SU-DHL-6 (cell line): ENCODE data around the gene TEX19.
"Not testable (repeated sequence)": the region's sequence is repeated elsewhere in the genome, so short reads cannot be mapped to it uniquely, and the experiment has no call there.

Experiments used
- EZH2phosphoT487 ChIP-seq: fragments of 200-600 bp; sonication (generic), shearing (Covaris generic); conservative IDR thresholded peaks from 2 replicates; pipeline ENCODE4 v1.6.1; 2018; ENCODE audit warnings: mild to moderate bottlenecking, antibody characterized with exemption, low read length, moderate library complexity, mixed read lengths
- TF ChIP-seq, protein P1 (sequence below): fragments of 200-600 bp; sonication (generic); IDR thresholded peaks from one replicate; pipeline ENCODE4 v1.5.1; 2017; ENCODE audit warnings: antibody characterized with exemption, mild to moderate bottlenecking, low read length, moderate library complexity; ENCODE audit not compliant: insufficient read depth, poor library complexity, severe bottlenecking

DNA sequence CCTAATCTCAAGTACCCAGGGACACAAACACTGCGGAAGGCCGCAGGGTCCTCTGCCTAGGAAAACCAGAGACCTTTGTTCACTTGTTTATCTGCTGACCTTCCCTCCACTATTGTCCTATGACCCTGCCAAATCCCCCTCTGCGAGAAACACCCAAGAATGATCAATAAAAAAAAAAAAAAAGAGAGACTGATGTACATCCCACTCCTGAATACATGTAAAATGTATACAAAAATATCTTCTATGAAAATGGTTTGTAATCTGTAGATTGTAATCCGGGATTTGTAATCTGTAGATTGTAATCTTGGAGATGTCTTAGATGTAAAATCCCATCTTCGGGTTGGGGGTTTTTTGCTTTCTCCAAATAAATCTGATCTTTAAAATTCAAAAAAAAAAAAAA, 18.2 kb downstream of the TEX19 start:
- TF ChIP-seq, protein P1, sequence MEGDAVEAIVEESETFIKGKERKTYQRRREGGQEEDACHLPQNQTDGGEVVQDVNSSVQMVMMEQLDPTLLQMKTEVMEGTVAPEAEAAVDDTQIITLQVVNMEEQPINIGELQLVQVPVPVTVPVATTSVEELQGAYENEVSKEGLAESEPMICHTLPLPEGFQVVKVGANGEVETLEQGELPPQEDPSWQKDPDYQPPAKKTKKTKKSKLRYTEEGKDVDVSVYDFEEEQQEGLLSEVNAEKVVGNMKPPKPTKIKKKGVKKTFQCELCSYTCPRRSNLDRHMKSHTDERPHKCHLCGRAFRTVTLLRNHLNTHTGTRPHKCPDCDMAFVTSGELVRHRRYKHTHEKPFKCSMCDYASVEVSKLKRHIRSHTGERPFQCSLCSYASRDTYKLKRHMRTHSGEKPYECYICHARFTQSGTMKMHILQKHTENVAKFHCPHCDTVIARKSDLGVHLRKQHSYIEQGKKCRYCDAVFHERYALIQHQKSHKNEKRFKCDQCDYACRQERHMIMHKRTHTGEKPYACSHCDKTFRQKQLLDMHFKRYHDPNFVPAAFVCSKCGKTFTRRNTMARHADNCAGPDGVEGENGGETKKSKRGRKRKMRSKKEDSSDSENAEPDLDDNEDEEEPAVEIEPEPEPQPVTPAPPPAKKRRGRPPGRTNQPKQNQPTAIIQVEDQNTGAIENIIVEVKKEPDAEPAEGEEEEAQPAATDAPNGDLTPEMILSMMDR, result not testable (repeated sequence)
- not testable (repeated sequence) for TF ChIP-seq EZH2phosphoT487
